ENCODE measurements around the gene ENAH. TPM values are rescaled to one million over a fixed set of nuclear protein-coding genes. Genes with fewer than 3 reads are reported as not detected.

The ENAH gene
- total RNA-seq, 1 experiment from 2014 or later: 285 TPM

DNA sequence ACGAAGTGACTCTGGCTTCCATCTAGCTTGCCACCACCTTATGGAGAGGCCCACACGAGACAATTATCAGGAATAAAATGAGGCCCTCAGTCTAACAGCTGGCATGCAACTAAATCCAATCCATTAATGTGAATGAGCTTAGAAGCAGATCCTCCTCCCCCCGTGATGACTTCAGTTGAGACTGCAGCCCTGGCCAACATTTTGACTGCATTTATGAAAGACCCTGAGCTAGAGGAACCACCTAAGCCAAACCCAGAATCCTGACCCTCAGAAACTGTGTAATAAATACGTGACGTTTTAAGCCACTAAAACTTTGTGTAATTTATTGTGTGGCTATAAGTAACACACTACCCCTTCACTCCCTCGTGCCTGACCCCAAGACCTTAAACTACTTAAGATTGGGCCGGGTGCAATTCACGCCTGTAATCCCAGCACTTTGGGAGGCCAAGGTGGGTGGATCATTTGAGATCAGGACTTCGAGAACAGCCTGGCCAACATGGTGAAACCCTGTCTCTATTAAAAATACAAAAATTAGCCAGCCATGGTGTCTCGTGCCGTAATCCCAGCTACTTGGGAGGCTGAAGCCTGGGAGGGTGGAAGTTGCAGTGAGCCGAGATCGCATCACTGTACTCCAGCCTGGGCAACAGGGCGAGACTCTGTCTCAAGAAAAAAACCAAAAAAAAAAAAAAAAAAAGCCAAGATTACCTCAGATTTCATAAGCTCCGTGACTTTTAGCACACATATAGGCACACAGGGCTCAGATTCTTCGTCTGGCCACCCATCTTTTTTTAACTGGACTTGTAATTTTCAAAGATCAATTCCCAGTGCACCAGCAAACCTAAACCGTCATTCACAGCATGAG, 72.5 kb downstream of the ENAH start:
- H4K20me1 ChIP-seq (ENCODE audit: control insufficient read depth, insufficient read depth, insufficient read length): no peaks in the 10 kb centered on the region
- no peak overlapping the region for H3K27ac ChIP-seq (ENCODE audit: insufficient read length, low read depth, low read length)
- H3K9me3 Mint-ChIP-seq: no peaks in the 10 kb centered on the region

More for the DNA sequence above, 72.5 kb downstream of the ENAH start:
- H2BK20ac ChIP-seq (ENCODE audit: low read depth, low read length, poor library complexity, severe bottlenecking): no peak overlapping the region
- no peak overlapping the region for H2BK5ac ChIP-seq (ENCODE audit: insufficient read length, low read length)
- no peaks in the 10 kb centered on the region for H3K27me3 ChIP-seq (ENCODE audit: insufficient read depth, low read length)
- no CpG with 5 or more reads among the region's 17 CpGs for WGBS (ENCODE audit: extremely low coverage, insufficient read length, low lambda C conversion rate)
- Mint-ChIP-seq H3K27ac (peak overlapping the region; percentile 42 to 81 (median 51); a peak in 5 of 7 replicates), H3K36me3 (ENCODE audit: insufficient read depth in 1 of 3, low read depth in 3 of 3) (peaks cover 3 to 20% (median 9%) of the 10 kb centered on the region in 3 experiments; a peak in 6 of 7 replicates), H3K4me1 (peaks cover 49 to 65% of the 10 kb centered on the region in 2 experiments), H3K27me3 (ENCODE audit: low read depth) (no peaks in the 10 kb centered on the region), H3K4me3 (no peak overlapping the region)
- TF ChIP-seq, protein P1, sequence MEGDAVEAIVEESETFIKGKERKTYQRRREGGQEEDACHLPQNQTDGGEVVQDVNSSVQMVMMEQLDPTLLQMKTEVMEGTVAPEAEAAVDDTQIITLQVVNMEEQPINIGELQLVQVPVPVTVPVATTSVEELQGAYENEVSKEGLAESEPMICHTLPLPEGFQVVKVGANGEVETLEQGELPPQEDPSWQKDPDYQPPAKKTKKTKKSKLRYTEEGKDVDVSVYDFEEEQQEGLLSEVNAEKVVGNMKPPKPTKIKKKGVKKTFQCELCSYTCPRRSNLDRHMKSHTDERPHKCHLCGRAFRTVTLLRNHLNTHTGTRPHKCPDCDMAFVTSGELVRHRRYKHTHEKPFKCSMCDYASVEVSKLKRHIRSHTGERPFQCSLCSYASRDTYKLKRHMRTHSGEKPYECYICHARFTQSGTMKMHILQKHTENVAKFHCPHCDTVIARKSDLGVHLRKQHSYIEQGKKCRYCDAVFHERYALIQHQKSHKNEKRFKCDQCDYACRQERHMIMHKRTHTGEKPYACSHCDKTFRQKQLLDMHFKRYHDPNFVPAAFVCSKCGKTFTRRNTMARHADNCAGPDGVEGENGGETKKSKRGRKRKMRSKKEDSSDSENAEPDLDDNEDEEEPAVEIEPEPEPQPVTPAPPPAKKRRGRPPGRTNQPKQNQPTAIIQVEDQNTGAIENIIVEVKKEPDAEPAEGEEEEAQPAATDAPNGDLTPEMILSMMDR (conservative IDR thresholded peaks at IDR 0.05): no peak
- no peak overlapping the region for H3K56ac ChIP-seq (ENCODE audit: insufficient read length, low read depth, low read length)
- H3K23me2 ChIP-seq (ENCODE audit: insufficient read length, low read depth, low read length, poor library complexity, severe bottlenecking): no peaks in the 10 kb centered on the region
- no peak overlapping the region for H2BK120ac ChIP-seq (ENCODE audit: low read depth, low read length, poor library complexity, severe bottlenecking)
- H4K91ac ChIP-seq (ENCODE audit: insufficient read length, low read depth, low read length): no peak overlapping the region
- peaks cover 9% of the 10 kb centered on the region for H3K79me1 ChIP-seq (ENCODE audit: insufficient read depth, low read depth, low read length, poor library complexity, severe bottlenecking)
- no peak overlapping the region for H3K9ac ChIP-seq (ENCODE audit: extremely low read depth, insufficient read length, low read length)
- H3K9me3 ChIP-seq (ENCODE audit: control insufficient read depth, low read depth, low read length): no peaks in the 10 kb centered on the region
- H3K23ac ChIP-seq (ENCODE audit: insufficient read length, low read depth, low read length): no peak overlapping the region
- DNase-seq: no peak
- H2AK5ac ChIP-seq (ENCODE audit: insufficient read length, low read length): no peak overlapping the region
- no peak overlapping the region for H3K4ac ChIP-seq (ENCODE audit: low read depth, low read length)
- no peak overlapping the region for H2BK15ac ChIP-seq (ENCODE audit: low read depth, low read length)
- no peak overlapping the region for H2BK12ac ChIP-seq (ENCODE audit: insufficient read length, low read depth, low read length)
- no peak overlapping the region for H3T11ph ChIP-seq (ENCODE audit: low read length)
- peaks cover 8% of the 10 kb centered on the region; the same call in 1 of the 2 replicates for H3K4me1 ChIP-seq (ENCODE audit: insufficient read depth, low read length)
- no peak overlapping the region for H4K8ac ChIP-seq (replicated peaks; ENCODE audit: insufficient read length, low read depth, low read length)
- no peak overlapping the region for H4K5ac ChIP-seq (ENCODE audit: insufficient read length, low read depth, low read length)
- no peak overlapping the region for H2AFZ ChIP-seq (ENCODE audit: low read length)
- no peak overlapping the region for H3K14ac ChIP-seq (ENCODE audit: insufficient read depth, low read length)
- H3K79me2 ChIP-seq (ENCODE audit: insufficient read depth, low read length): peaks cover 46% of the 10 kb centered on the region
- H3K18ac ChIP-seq (ENCODE audit: insufficient read length, low read depth, low read length): no peak overlapping the region
- no peak overlapping the region for H3K4me2 ChIP-seq (ENCODE audit: insufficient read depth, insufficient read length, low read length)
